ENCODE data around the gene IREB2.

Gene IREB2

GRCh38 chr15:78437107-78437761 is 782 bp upstream of the IREB2 start:
- no peaks in the 10 kb centered on the region for H3K9me3 ChIP-seq (ENCODE audit: control insufficient read depth, low read length)
- no peak overlapping the region for H2AK5ac ChIP-seq (ENCODE audit: low read length, severe bottlenecking)
- H4K8ac ChIP-seq (ENCODE audit: low read length) = peak overlapping the region; percentile 59
- peak overlapping the region; percentile 34 for H3K27ac ChIP-seq (ENCODE audit: low read length, poor library complexity, severe bottlenecking)
- H2BK15ac ChIP-seq (ENCODE audit: low read depth, poor library complexity, severe bottlenecking) = no peak overlapping the region
- whole genome bisulfite sequencing = 20% methylated on average over 11 of the region's 11 CpGs
- H3K18ac ChIP-seq (ENCODE audit: low read depth in 1 of 2, low read length in 2 of 2) = peak overlapping the region in 1 of 2 experiments; percentile 64
- peak overlapping the region; percentile 30 for H2AFZ ChIP-seq (ENCODE audit: low read depth, low read length)
- no peak overlapping the region for H2BK120ac ChIP-seq (ENCODE audit: low read depth, low read length)
- H3K4me2 ChIP-seq (ENCODE audit: low read length, poor library complexity, severe bottlenecking) = peak overlapping the region; percentile 47
- peaks cover 8 to 27% of the 10 kb centered on the region in 2 experiments for H3K36me3 ChIP-seq (ENCODE audit: control insufficient read depth in 1 of 2, insufficient read depth in 2 of 2, low read depth in 1 of 2, low read length in 2 of 2)
- H3K14ac ChIP-seq (ENCODE audit: low read length in 2 of 2) = no peak overlapping the region
- H3K4me3 ChIP-seq (ENCODE audit: insufficient read depth in 1 of 2, low read depth in 1 of 2, low read length in 2 of 2) = peak overlapping the region; percentile 52 to 79
- H4K91ac ChIP-seq (ENCODE audit: low read length) = no peak overlapping the region
- H3K27me3 ChIP-seq (ENCODE audit: control insufficient read depth in 1 of 2, insufficient read depth in 1 of 2, low read length in 2 of 2) = peaks cover under 1 to 3% of the 10 kb centered on the region in 2 experiments
- H3K9ac ChIP-seq (ENCODE audit: low read length) = peak overlapping the region; percentile 99
- H3K79me1 ChIP-seq (replicated peaks; ENCODE audit: low read length, poor library complexity, severe bottlenecking) = peaks cover 2% of the 10 kb centered on the region
- H3K4ac ChIP-seq (ENCODE audit: low read depth in 1 of 2, low read length in 2 of 2) = no peak overlapping the region
- DNase-seq = no peak
- peaks cover 4% of the 10 kb centered on the region for H3K4me1 ChIP-seq (ENCODE audit: control insufficient read depth, insufficient read depth, low read depth, low read length)
- no peak overlapping the region for H3K23ac ChIP-seq (ENCODE audit: low read length in 2 of 2)
- no peak overlapping the region for H2BK12ac ChIP-seq (ENCODE audit: low read length in 2 of 2)
- H2BK5ac ChIP-seq (ENCODE audit: low read depth, low read length, poor library complexity, severe bottlenecking) = no peak overlapping the region

- Histone ChIP-seq H3K79me1 (replicated peaks; ENCODE audit: low read length, poor library complexity, severe bottlenecking) (peaks cover 2% of the 10 kb centered on the region), H3K9me3 (ENCODE audit: control insufficient read depth, low read length) (no peaks in the 10 kb centered on the region), H3K9ac (ENCODE audit: low read length) (peak overlapping the region; percentile 99), H2AK5ac (ENCODE audit: low read length, severe bottlenecking) (peak overlapping the region; percentile 8), H3K4me2 (ENCODE audit: low read length, poor library complexity, severe bottlenecking) (peak overlapping the region; percentile 71), H3K4ac (ENCODE audit: low read depth in 1 of 2, low read length in 2 of 2) (peak overlapping the region; percentile 77 to 92), H3K27me3 (ENCODE audit: control insufficient read depth in 1 of 2, insufficient read depth in 1 of 2, low read length in 2 of 2) (no peaks in the 10 kb centered on the region), H4K8ac (ENCODE audit: low read length) (peak overlapping the region; percentile 94), H3K23ac (ENCODE audit: low read length in 2 of 2) (peak overlapping the region in 1 of 2 experiments; percentile 85), H2BK15ac (ENCODE audit: low read depth, poor library complexity, severe bottlenecking) (peak overlapping the region; percentile 91), H3K18ac (ENCODE audit: low read depth in 1 of 2, low read length in 2 of 2) (peak overlapping the region; percentile 81 to 95), H3K27ac (ENCODE audit: low read length, poor library complexity, severe bottlenecking) (peak overlapping the region; percentile 75), H2BK120ac (ENCODE audit: low read depth, low read length) (peak overlapping the region; percentile 87), H2AFZ (ENCODE audit: low read depth, low read length) (peak overlapping the region; percentile 60), H3K36me3 (ENCODE audit: control insufficient read depth in 1 of 2, insufficient read depth in 2 of 2, low read depth in 1 of 2, low read length in 2 of 2) (peaks cover 10 to 42% of the 10 kb centered on the region in 2 experiments), H2BK5ac (ENCODE audit: low read depth, low read length, poor library complexity, severe bottlenecking) (peak overlapping the region; percentile 79), H3K14ac (ENCODE audit: low read length in 2 of 2) (peak overlapping the region; percentile 64 to 68), H3K4me1 (ENCODE audit: control insufficient read depth, insufficient read depth, low read depth, low read length) (peaks cover 4% of the 10 kb centered on the region), H4K91ac (ENCODE audit: low read length) (peak overlapping the region; percentile 95), H2BK12ac (ENCODE audit: low read length in 2 of 2) (no peak overlapping the region), H3K4me3 (ENCODE audit: insufficient read depth in 1 of 2, low read depth in 1 of 2, low read length in 2 of 2) (peak overlapping the region; percentile 79 to 82)
- WGBS = under 1% methylated on average over 18 of the region's 23 CpGs
- DNase-seq = peak; percentile 72
These were observed 736 bp downstream of the IREB2 start for GRCh38 chr15:78438619-78439285.

- Histone ChIP-seq H3K4me3 (ENCODE audit: insufficient read depth in 1 of 2, low read depth in 1 of 2, low read length in 2 of 2) (peak overlapping the region in 1 of 2 experiments; percentile 2), H3K9ac (ENCODE audit: low read length) (peak overlapping the region; percentile 99), H2BK12ac (ENCODE audit: low read length in 2 of 2) (no peak overlapping the region), H3K27ac (ENCODE audit: low read length, poor library complexity, severe bottlenecking) (no peak overlapping the region), H2BK120ac (ENCODE audit: low read depth, low read length) (no peak overlapping the region), H3K27me3 (ENCODE audit: control insufficient read depth in 1 of 2, insufficient read depth in 1 of 2, low read length in 2 of 2) (no peaks in the 10 kb centered on the region), H3K14ac (ENCODE audit: low read length in 2 of 2) (no peak overlapping the region), H3K23ac (ENCODE audit: low read length in 2 of 2) (no peak overlapping the region), H3K36me3 (ENCODE audit: control insufficient read depth in 1 of 2, insufficient read depth in 2 of 2, low read depth in 1 of 2, low read length in 2 of 2) (peaks cover 12 to 59% of the 10 kb centered on the region in 2 experiments), H3K79me1 (replicated peaks; ENCODE audit: low read length, poor library complexity, severe bottlenecking) (peaks cover 5% of the 10 kb centered on the region), H3K9me3 (ENCODE audit: control insufficient read depth, low read length) (no peaks in the 10 kb centered on the region), H2BK5ac (ENCODE audit: low read depth, low read length, poor library complexity, severe bottlenecking) (no peak overlapping the region), H3K4me1 (ENCODE audit: control insufficient read depth, insufficient read depth, low read depth, low read length) (peaks cover 4% of the 10 kb centered on the region), H4K91ac (ENCODE audit: low read length) (no peak overlapping the region), H2AFZ (ENCODE audit: low read depth, low read length) (no peak overlapping the region), H3K18ac (ENCODE audit: low read depth in 1 of 2, low read length in 2 of 2) (no peak overlapping the region), H3K4me2 (ENCODE audit: low read length, poor library complexity, severe bottlenecking) (no peak overlapping the region), H2BK15ac (ENCODE audit: low read depth, poor library complexity, severe bottlenecking) (no peak overlapping the region), H3K4ac (ENCODE audit: low read depth in 1 of 2, low read length in 2 of 2) (no peak overlapping the region), H2AK5ac (ENCODE audit: low read length, severe bottlenecking) (no peak overlapping the region), H4K8ac (ENCODE audit: low read length) (no peak overlapping the region)
- WGBS = 97% methylated on average over 2 of the region's 3 CpGs
- no peak for DNase-seq
These were observed 2.7 kb downstream of the IREB2 start for GRCh38 chr15:78440375-78441373.
